ENCODE data around the gene PRAF2.

Gene PRAF2, protein sequence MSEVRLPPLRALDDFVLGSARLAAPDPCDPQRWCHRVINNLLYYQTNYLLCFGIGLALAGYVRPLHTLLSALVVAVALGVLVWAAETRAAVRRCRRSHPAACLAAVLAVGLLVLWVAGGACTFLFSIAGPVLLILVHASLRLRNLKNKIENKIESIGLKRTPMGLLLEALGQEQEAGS

DNA sequence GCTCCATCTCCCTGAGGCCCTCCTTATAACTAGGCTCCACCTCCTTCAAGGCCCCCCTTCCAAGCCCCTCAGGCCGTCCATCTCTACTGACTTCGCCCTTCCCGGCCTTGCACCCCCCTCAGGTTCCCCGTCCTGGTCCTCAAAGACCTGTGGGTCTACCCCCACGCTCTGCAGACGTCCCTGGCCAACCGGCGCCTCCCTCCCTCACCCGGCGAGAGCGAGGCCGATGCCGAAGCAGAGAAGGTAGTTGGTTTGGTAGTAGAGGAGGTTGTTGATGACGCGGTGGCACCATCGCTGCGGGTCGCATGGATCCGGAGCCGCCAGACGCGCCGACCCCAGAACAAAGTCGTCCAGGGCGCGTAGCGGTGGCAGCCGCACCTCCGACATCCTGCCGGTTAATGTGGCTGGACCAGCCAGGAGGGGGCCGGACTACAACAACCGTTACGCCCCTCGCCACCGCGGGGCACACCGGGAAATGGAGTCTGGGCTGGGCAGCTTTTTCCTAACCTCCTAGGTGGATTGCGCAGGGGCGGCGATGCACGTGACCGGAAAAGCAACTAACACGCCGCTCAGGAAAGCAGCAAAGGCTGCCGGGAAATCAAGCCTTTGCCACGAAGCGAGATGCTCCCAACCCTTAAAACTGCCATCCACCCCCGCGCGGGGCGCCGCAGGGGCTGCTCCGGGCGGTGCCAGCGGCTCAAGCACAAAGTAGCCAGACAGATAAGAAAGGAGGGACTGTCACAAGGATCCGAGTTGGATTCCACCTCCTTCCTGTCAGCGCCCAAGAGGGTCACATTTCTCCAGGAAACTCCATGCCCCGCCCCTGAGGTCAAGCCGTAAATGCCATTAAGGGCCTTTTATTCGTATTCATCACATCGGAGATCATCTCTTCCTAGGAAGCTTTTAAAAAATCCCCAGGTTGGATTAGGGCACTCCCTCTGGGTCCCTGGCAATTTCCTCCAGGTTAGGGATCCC, at the start of gene PRAF2:
TSS of gene PRAF2 (minus strand) at position 402 of the 975 bp plus-strand sequence. CDS start at position 387, 15 bp downstream.
- DNase-seq = peak; percentile 85

GRCh38 chrX:49122499-49122898, 48.7 kb upstream of the PRAF2 start:
- no peak for DNase-seq

DNA sequence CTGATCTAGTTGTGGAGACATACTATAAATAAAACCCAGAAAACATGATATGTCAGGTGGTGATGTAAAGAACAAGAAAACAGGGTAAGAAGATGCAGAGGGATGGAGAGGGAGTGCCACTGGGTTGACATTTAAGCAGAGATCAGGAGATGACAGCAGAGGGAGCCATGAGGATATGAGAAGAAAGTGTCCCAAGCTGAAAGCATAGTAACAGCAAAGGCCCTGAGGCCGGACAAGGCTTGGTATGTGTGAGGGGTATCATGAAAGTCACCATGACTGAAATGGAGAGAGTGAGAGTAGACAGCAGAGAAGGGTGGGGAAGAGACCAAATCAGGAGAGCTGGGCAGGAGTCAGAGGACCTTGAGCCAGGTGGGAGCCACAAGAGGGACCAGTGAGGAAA, 46.3 kb upstream of the PRAF2 start:
- DNase-seq = no peak

- DNase-seq = no peak
These were observed 43.8 kb upstream of the PRAF2 start for GRCh38 chrX:49117581-49117980.

GRCh38 chrX:49116716-49117115, 42.9 kb upstream of the PRAF2 start:
- no peak for DNase-seq

GRCh38 chrX:49116076-49116475, 42.3 kb upstream of the PRAF2 start:
- no peak for DNase-seq

GRCh38 chrX:49111791-49112190, 38.0 kb upstream of the PRAF2 start:
- no peak for DNase-seq

DNA sequence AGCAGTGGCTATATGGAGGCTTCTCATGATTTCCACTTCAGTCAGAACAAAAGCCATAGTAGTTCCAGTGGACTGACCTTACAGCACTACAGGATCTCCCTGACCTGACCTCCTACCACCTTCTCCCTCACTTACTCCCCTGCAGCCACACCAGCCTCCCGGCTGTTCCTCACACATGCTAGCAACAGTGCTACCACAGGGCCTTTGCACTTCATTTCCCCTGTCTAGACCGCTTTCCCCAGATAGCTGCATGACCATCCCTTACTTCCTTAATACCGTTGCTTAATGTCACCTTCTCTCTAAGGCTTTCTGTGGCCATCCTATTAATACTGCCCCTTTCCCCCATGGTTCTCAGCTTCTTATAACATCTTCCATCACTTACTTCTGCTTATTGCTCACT, 36.6 kb upstream of the PRAF2 start:
- no peak for DNase-seq

- DNase-seq = no peak
These were observed 34.8 kb upstream of the PRAF2 start for GRCh38 chrX:49108641-49109040.

DNA sequence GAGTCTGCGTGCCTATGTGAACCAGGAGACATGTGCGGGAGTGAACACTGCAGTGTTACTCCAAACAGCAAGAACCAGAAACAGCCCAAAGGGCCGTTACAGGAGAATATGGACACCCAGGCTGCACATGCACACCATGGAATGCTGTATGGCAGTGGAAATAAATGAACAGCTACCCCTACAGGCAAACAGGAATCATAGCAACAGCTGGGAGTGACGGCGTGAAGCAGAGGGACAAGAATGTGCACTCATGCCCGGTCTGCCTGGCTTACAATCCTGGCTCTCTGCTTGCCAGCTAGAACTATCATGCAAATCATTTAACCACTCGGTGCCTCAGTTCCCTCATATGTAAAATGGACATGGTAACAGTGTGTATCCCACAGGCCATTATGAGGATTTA, 33.1 kb upstream of the PRAF2 start:
- no peak for DNase-seq

GRCh38 chrX:49106296-49106695, 32.5 kb upstream of the PRAF2 start:
- DNase-seq = no peak

GRCh38 chrX:49103637-49104036, 29.8 kb upstream of the PRAF2 start:
- no peak for DNase-seq

GRCh38 chrX:49102190-49102589, 28.4 kb upstream of the PRAF2 start:
- DNase-seq = no peak

DNA sequence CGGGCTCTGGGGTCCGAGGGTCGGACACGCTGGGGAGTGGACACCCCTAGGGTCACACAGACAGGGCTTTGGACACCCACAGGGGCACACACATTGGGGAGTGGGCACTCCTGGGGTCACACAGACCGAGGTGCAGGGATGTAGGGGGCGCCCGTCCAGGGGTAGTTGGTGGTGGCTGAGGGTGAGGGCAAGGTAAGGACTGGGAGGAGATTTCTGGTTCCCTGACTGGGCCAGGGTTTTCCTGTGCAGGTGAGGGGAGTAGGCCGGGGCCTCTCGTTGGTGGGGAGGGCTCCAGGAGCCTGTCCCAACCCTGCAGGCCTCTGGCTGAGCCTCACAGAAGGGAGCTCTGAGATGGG, 27.8 kb upstream of the PRAF2 start:
- no peak for DNase-seq

GRCh38 chrX:49100704-49101628, 27.2 kb upstream of the PRAF2 start:
- DNase-seq = peak; percentile 90

GRCh38 chrX:49096419-49096818, 22.6 kb upstream of the PRAF2 start:
- DNase-seq = no peak

DNA sequence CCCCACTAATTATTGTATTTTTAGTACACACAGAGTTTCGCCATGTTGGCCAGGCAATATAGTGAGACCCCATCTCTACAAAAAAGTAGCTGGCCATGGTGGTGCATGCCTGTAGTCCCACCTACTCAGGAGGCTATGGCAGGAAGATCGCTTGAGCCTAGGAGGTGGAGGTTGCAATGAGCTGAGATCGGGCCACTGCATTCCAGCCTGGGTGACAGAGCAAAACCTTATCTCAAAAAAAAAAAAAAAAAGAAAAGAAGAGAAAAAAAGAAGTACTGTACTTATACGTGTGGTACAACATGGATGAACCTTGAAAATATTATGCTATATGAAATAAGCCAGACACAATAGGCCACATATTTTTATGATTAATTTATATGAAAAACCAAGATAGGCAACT, 15.8 kb upstream of the PRAF2 start:
- no peak for DNase-seq

- no peak for DNase-seq
These were observed 8.6 kb upstream of the PRAF2 start for GRCh38 chrX:49082271-49082871.

DNA sequence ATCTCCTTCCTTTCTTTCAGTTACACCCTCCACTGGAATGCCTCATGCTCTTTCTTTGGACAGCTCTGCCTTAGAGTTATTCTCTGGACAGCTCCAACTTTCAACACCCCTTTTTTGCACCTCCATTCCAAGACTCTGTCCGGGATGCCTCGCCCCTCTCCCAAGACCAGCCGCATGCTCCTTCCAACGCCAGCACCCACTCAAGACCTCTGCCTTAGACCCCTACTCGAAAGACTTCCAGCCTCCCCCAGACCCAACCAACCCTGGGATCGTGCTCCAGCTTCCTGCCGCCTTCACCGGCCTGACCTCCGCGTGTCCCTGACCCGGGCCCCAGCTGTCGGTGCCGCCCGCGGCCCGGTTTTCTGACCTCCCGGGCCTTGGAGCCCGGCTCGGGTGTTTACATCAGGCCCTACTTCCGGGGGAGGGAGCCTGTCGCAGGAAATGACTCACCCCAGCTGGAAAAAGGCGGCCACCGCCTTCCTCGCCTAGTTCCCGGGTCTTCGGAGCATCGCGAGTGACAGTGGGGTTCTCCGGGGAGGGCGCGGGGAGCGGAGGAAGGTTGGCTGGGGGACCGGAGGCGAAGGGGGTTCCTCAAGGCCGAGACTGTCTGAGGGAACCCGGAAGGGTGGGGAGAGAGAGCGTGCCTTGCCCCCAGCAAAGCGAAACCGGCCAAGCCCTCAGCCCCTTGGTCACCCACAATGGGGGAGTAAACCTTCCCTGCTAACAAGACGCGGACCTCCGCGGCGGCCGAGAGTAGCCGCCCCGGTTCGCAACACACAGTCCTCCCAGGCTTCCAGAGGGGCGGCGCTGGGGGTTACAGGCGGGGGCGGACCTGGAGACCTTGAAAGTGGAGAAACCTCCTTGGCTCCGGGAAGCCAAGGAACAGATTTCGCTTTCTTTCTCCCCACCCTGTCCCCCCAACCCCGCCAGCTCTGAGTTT, 6.0 kb upstream of the PRAF2 start, which contains the start of gene WDR45:
TSS of gene WDR45 (minus strand) at position 399 of the 940 bp plus-strand sequence. CDS start 1,792 bp downstream, outside the sequence.
- DNase-seq = peak; percentile 37

GRCh38 chrX:49077941-49078340, 4.1 kb upstream of the PRAF2 start:
- DNase-seq = no peak

GRCh38 chrX:49075347-49075746, 1.5 kb upstream of the PRAF2 start:
- no peak for DNase-seq

GRCh38 chrX:49072712-49073095, 1.1 kb downstream of the PRAF2 start:
- no peak for DNase-seq

All from NCI-H2107 (cell line).